Activated CD4-positive, alpha-beta T cell treated with anti-CD3 and anti-CD28 coated beads for 24 hours (primary cell): ENCODE results near the gene COPS6.

ENCODE experiments used
- DNase-seq, 2 donors: peaks; one replicate each; pipeline ENCODE4 v3.0.0-alpha.2; 2020; ENCODE audit warnings: low read depth in 2 of 2

COPS6 gene

DNA sequence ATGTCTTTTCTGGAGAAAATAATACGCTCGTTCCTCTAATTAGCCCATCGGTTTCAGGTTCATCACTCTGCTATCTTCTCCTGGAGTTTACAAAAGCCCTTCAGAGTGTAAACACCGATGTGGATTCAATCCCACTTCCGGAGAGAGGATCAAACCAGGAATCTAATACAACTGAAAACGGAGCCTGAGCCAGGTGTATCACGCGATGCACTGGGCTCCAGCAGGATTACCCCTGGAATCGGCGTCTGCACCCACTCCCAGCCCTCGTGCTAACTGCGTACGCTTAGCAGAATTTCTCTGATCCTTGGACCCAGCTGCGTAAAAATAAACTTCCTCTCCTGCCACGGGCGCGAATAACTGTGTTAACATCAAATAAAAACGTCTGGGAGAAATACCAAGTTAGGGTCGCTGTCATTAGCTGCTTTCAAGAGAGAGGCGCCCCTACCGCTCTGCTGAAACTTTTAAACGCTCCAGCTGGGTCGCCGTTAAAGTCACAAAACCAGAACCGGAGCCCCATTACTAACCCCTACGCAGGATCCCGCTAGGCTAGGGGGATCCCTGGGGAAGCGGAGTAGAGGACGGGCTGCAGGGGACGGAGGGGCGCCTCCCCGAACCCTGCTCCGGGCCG lies 7.7 kb upstream of the COPS6 start:
- no peak for DNase-seq

DNA sequence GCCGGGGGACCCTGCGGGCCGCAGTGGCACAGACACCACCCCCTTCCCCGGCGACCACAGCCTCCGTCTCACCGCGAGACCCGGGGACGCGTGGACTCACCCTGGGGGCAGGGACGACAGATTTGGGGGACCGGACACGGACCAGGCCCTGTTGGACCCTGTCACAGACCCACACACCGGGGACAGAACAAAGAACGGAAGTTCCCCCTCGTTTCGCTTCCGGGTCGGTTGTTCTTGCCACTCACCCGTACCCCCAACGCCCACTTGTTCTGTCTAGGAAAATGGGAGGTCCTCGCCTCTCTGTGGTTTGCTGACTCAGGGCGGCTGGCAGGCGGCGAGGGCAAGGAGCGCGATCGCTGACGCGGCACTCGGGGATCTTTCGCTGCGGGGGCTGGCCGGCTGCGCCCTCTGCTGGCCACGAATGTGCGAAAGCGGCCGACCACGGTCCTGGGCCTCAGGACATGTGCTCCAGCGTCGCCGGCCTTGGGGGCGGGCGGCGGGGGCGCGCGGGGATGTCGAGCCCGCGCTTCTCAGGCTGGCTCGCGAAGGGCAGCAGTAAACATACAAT lies 7.2 kb upstream of the COPS6 start, which contains the start of gene ZNF3:
ZNF3 (minus strand) TSS at position 189 of the 568 bp plus-strand sequence. CDS start 4,366 bp downstream, outside the sequence.
- peak; percentile 96 to 97 for DNase-seq

GRCh38 chr7:100082978-100083377 lies 5.8 kb upstream of the COPS6 start:
- DNase-seq, result no peak

- DNase-seq, result no peak
These were observed 3.3 kb upstream of the COPS6 start for GRCh38 chr7:100085515-100085914.

- no peak for DNase-seq
These were observed 1.6 kb upstream of the COPS6 start for GRCh38 chr7:100087055-100087750.

- DNase-seq, result no peak
These were observed 611 bp upstream of the COPS6 start for GRCh38 chr7:100088095-100088620.

GRCh38 chr7:100089458-100090196 lies 858 bp downstream of the COPS6 start:
- no peak for DNase-seq

DNA sequence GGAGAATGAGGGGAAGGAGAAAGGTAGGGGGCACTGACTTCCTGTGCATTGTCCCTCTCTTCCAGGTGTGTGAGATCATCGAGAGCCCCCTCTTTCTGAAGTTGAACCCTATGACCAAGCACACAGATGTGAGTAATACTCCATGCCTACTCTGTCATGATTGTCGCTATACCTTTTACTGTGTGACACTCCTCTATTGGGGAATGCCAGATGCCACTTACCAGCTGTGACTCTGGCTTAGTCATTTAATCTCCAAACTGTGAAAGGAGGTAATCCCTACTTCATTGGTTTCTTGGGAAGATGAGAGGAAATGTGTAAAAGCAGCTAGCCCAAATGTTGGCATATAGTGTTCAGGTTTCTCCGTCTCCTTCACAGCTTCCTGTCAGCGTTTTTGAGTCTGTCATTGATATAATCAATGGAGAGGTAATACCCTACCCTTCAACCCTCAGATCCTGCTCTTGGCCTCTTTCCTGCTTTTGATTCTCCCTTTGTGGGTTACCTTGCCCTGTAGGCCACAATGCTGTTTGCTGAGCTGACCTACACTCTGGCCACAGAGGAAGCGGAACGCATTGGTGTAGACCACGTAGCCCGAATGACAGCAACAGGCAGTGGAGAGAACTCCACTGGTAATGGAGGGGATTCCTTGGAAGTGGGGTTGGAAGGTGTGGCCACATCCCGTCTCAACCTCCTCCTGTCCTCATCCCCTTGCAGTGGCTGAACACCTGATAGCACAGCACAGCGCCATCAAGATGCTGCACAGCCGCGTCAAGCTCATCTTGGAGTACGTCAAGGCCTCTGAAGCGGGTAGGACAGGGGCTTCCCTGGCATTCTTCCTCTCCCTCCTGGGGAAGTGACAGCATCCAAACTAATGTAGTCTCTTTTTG lies 2.0 kb downstream of the COPS6 start:
- DNase-seq, result no peak

GRCh38 chr7:100091411-100092181 lies 2.8 kb downstream of the COPS6 start:
- DNase-seq, result no peak

- no peak for DNase-seq
These were observed 4.3 kb downstream of the COPS6 start for GRCh38 chr7:100093054-100093453.

DNA sequence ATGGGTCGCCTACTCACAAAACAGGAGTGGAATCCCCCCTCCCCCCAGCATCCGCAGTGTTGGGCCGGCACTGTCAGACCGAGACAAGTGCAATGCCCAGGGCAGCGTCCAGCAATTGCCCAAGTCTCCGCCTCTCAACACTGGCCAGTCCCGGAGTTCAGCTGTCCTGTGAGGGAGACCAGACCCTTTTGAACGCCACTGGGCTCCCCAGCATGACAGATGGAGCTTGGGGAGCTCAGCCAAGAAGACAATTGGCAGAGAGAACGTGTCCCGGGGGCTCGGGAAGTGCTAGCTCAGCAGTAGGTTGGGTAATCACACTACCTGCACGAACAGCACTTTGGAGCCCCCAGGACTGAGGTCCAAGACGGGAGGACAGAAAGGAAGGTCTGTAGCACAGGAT lies 4.7 kb downstream of the COPS6 start:
- DNase-seq, result no peak

DNA sequence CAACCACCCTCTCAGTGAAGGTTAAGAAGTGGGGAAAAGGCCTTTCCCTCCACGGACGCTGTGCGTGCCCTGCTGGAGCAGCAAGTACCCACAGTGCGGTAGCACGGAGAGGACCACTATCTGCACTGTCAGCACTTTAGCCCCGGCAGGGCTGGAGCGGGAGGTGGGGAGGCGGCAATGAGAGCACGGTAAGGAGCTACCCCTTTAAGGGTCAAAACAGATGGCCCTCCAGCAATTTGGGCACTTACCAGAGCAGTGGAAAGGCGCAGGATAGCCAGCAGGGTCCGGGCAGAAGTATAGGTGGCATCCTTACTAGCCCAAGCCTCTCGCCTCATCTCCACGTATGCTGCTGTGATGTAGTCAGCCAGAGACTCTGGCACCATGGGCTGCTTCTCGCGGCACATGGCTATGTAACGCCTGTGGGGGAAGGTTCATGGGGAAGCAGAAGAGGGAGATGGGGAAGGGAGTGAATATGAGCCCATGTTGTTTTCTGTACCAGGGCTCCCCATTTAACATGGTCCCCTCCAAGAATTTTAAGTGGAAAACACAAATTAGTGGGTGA lies 5.2 kb downstream of the COPS6 start:
- DNase-seq, result no peak

DNA sequence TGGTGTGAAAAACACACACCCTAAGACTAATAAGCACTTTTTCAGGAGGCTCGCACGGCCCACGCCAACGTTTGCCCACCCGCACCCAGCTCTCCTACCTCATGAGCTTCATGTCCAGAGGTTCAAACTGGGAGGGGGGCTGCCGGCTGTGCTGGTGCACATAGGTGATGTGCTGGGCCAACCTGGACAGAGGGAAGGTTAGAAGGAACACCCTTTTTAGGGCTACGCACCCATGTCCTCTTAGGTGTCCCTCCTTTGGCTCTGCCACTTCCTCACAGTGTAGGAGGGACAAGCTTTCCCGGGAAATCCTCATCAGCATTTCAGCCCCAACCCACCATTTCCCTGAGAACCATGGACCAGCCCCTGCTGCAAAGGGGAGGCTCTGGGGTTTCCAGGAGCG lies 6.5 kb downstream of the COPS6 start:
- DNase-seq, result no peak

DNA sequence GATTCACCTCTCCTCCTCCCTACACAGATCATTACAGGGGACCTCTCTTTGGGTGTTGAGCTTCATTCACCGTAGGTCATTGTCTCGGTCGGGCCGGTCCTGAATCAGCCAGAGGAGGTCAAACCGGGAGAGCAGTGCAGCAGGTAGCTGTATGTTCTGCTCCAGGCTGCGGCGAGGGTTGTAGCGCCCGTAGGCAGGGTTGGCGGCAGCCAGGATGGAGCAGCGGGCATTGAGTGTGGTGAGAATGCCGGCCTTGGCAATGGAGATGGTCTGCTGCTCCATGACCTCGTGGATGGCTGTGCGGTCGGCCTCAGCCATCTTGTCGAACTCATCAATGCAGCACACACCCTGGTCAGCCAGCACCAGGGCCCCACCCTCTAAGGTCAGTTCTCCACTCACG lies 6.9 kb downstream of the COPS6 start:
- DNase-seq, result no peak

DNA sequence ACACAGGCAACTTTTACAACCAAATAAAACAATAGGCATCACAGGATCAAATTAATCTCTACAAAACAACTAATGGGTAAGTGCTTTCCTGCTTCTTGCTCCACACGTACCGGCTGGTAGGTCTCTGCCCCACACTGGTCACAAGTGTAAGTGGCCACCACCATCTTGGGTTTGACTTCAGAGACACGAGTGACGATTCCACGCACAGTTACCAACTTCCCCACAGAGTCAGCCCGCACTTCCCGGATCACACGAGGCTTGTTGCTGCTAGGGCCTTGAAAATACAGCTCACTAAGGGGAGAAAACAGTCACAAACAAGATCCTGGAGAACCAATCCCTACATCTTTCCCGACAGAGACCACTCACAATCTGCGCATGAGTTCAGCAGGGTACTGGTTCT lies 10.1 kb downstream of the COPS6 start:
- DNase-seq, result no peak

- no peak for DNase-seq
These were observed 10.7 kb downstream of the COPS6 start for GRCh38 chr7:100099452-100099851.

DNA sequence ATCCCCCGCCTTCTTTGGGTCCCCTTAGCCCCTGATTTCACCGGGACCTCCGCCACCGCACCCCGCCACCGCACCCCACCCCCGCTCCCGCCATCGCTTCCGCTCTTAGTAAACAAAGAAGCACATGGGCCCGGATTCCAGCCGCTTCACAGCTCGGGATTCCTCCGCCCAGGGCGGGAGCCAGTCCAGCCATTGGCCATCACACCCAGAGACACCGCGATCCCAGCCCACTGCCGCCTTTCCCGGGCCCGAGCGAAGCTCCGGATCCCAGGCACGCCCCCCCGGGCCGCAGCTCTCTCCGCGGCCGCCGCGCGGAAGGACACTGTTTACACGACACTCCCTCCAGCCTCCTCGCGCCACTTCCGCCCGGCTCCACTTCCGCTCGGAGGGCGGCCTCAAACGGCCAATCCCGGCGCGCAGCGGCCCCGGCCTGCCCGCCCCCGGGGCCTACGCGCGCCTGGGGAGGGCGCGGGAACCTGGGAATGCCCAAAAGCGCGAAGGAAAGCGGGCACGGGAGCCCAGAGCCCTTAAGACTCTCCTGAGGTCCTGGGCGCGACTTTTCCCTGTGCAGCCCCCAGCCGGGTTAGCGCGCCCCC lies 11.7 kb downstream of the COPS6 start:
- DNase-seq, result peak; percentile 75

DNA sequence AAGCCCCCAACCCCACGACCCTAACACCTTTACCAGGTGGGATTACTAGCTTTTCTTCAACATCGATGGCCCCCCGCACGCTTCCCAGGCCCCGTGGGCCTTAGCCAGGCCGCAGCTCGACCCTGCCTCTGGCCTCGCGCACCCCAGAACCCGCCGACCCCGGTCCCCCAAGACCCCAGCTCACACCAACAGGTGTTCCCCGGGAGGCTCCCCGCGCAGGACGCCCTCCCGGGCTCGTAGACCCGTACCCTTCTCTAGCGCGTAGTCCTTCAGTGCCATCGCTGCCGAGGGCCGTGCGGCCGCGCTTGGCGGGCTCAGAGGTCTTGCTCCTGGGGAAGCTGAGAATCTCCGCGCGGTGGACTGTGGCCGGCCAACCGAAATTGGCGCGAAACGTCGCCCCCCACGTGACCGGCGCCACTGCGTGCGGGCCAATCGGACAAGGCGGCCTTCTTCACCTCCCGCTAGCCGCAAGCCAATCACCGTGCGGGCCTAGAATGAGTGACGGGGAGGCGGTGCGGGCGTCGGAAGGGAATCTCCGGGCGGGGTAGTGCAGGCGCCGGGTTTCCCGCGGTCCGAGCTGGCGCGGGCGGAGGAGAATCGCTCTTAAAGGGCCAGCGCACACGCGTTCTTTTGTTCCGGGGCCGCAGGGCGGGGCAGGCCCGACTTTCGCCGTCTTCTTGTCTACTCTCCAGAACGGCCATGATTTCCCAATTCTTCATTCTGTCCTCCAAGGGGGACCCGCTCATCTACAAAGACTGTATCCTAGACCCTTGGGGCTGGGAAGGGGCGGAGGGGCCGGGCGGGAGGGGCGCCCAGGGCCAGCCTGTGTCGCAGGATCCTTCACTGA lies 12.5 kb downstream of the COPS6 start, which contains the start of the genes AP4M1 and MCM7:
AP4M1 (plus strand) TSS at position 628 of the 847 bp plus-strand sequence; CDS start at position 700, 72 bp downstream.
MCM7 (minus strand) TSS at position 382 of the 847 bp plus-strand sequence; CDS start at position 279, 103 bp downstream.
- peak; percentile 95 to 96 for DNase-seq
